Activated CD4-positive, alpha-beta T cell treated with anti-CD3 and anti-CD28 coated beads, Interleukin-2, amount 50 U/mL, for 48 hours (primary cell): ENCODE results near the gene CHURC1.

Source experiments
- DNase-seq, 2 experiments: peaks; one replicate each; pipeline ENCODE4 v3.0.0-alpha.2; 2020

The CHURC1 gene

GRCh38 chr14:64914237-64915028 lies at the start of gene CHURC1:
Gene CHURC1, plus strand, starts transcription at chr14:64914455. Its CDS starts 41 bp downstream, at chr14:64914496.
- peak; percentile 99 for DNase-seq

- no peak for DNase-seq
These were observed 49.1 kb upstream of the CHURC1 start for GRCh38 chr14:64865109-64865508.

- DNase-seq = no peak
These were observed 48.3 kb upstream of the CHURC1 start for GRCh38 chr14:64865992-64866391.

- no peak for DNase-seq
These were observed 47.1 kb upstream of the CHURC1 start for GRCh38 chr14:64867182-64867581.

- DNase-seq = no peak
These were observed 45.9 kb upstream of the CHURC1 start for GRCh38 chr14:64868379-64868778.

GRCh38 chr14:64868841-64869240 lies 45.4 kb upstream of the CHURC1 start:
- no peak for DNase-seq

- no peak for DNase-seq
These were observed 44.1 kb upstream of the CHURC1 start for GRCh38 chr14:64870160-64870559.

- no peak for DNase-seq
These were observed 42.9 kb upstream of the CHURC1 start for GRCh38 chr14:64871344-64871743.

- DNase-seq = no peak
These were observed 40.6 kb upstream of the CHURC1 start for GRCh38 chr14:64873506-64874219.

- DNase-seq = no peak
These were observed 38.9 kb upstream of the CHURC1 start for GRCh38 chr14:64875350-64875749.

- no peak for DNase-seq
These were observed 36.4 kb upstream of the CHURC1 start for GRCh38 chr14:64877846-64878245.

- DNase-seq = peak; percentile 6 to 13
These were observed 35.2 kb upstream of the CHURC1 start for GRCh38 chr14:64878837-64879634.

- peak; percentile 66 to 75 for DNase-seq
These were observed 34.5 kb upstream of the CHURC1 start, which contains the start of gene SPTB for GRCh38 chr14:64879635-64880220. Gene SPTB, minus strand, starts transcription at chr14:64879907. Its CDS starts 56,813 bp downstream, at chr14:64823094.

GRCh38 chr14:64880221-64881121 lies 33.8 kb upstream of the CHURC1 start:
- peak; percentile 68 to 75 for DNase-seq

GRCh38 chr14:64885559-64885958 lies 28.7 kb upstream of the CHURC1 start:
- no peak for DNase-seq

- no peak for DNase-seq
These were observed 24.9 kb upstream of the CHURC1 start for GRCh38 chr14:64889352-64889751.

GRCh38 chr14:64891173-64891838 lies 22.9 kb upstream of the CHURC1 start:
- DNase-seq = no peak

GRCh38 chr14:64891839-64892375 lies 22.3 kb upstream of the CHURC1 start:
- DNase-seq = no peak

GRCh38 chr14:64899958-64900357 lies 14.3 kb upstream of the CHURC1 start:
- DNase-seq = no peak

- no peak for DNase-seq
These were observed 8.2 kb upstream of the CHURC1 start for GRCh38 chr14:64906022-64906421.
